T follicular helper cell (primary cell): ENCODE data around the gene CUZD1.

ENCODE experiments used
- DNase-seq: peaks from one replicate; pipeline ENCODE4 v3.0.0-alpha.2; 2020; ENCODE audit warnings: low read depth

CUZD1 gene

GRCh38 chr10:122821808-122822207 is 23.8 kb downstream of the CUZD1 start:
- no peak for DNase-seq

GRCh38 chr10:122815458-122815857 is 30.2 kb downstream of the CUZD1 start:
- DNase-seq = no peak

GRCh38 chr10:122814493-122814892 is 31.2 kb downstream of the CUZD1 start:
- no peak for DNase-seq

- no peak for DNase-seq
Observed at GRCh38 chr10:122812751-122813150, 32.9 kb downstream of the CUZD1 start.

GRCh38 chr10:122802282-122802681 is 43.4 kb downstream of the CUZD1 start:
- no peak for DNase-seq

GRCh38 chr10:122798704-122799231 is 46.9 kb downstream of the CUZD1 start:
- DNase-seq = no peak

- no peak for DNase-seq
Observed at GRCh38 chr10:122796796-122797195, 48.9 kb downstream of the CUZD1 start.

- no peak for DNase-seq
Observed at GRCh38 chr10:122795924-122796323, 49.7 kb downstream of the CUZD1 start.

- no peak for DNase-seq
Observed at GRCh38 chr10:122786269-122786668, 59.4 kb downstream of the CUZD1 start.

- DNase-seq = no peak
Observed at GRCh38 chr10:122782911-122783310, 62.7 kb downstream of the CUZD1 start.
